ENCODE results near the gene QSOX2.

GRCh38 chr9:136196404-136197083 lies 49.1 kb downstream of the QSOX2 start:
- TF ChIP-seq GATA2 (IDR thresholded peaks at IDR 0.05; ENCODE audit: low read depth, low read length) (no peak), GATA3 (IDR thresholded peaks at IDR 0.05; ENCODE audit: low read depth, low read length) (no peak)
